ENCODE measurements around the gene OSBPL6.

The OSBPL6 gene

DNA sequence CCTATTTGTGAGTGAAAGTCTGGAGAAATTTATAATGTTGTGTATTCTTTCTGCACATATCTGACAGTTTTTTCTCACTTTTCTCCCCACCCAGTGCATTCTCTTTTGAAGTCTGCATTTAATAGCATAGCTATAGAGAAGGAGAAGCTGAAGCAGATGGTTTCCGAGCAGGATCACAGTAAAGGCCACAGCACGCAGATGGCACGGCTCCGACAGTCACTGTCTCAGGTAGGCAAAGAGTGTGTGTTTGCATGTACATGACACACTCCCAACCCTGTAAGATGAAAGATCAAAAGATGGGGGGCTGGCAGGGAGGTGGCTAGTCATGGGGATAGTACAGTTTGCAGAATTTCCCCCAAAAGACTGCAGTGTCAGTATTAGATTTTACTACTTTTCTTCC lies 167.3 kb downstream of the OSBPL6 start:
- no peak overlapping the region for H3K27ac ChIP-seq
- TF ChIP-seq Cebpa-rat (IDR thresholded peaks at IDR 0.05): no peak
- H3K9ac ChIP-seq: no peak overlapping the region
- no peaks in the 10 kb centered on the region for H3K4me1 ChIP-seq
- H3K27me3 ChIP-seq: no peaks in the 10 kb centered on the region
- no peaks in the 10 kb centered on the region for H3K36me3 ChIP-seq
- H3K9me3 ChIP-seq (replicated peaks in 1 of 11): peaks cover 9 to 28% (median 24%) of the 10 kb centered on the region in 11 experiments; a peak in 20 of 22 replicates
- H3K4me2 ChIP-seq: no peak overlapping the region
- no peaks in the 10 kb centered on the region for H4K20me1 ChIP-seq
- H3K4me3 ChIP-seq: no peak overlapping the region

DNA sequence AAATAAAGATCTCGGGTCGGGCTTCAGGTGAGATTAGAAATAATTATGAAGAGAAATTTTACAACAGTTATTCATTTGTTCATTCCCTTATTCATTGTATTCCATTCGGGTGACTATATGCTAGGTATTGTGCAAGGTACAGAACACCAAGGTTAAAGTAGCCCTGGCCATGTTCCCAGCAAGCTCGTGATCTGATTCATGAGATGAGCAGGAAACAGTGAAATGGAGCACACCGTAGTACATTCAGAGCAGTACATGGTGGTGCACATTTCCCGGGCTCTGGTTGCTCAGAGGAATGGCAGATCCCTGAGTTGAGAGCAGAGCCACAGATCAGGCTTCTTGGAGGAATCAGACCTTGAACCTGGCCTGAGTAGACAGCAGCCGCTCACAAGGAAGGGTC lies 168.9 kb downstream of the OSBPL6 start:
- H3K9ac ChIP-seq: no peak overlapping the region
- no peak for TF ChIP-seq Cebpa-rat (IDR thresholded peaks at IDR 0.05)
- H3K36me3 ChIP-seq: no peaks in the 10 kb centered on the region

DNA sequence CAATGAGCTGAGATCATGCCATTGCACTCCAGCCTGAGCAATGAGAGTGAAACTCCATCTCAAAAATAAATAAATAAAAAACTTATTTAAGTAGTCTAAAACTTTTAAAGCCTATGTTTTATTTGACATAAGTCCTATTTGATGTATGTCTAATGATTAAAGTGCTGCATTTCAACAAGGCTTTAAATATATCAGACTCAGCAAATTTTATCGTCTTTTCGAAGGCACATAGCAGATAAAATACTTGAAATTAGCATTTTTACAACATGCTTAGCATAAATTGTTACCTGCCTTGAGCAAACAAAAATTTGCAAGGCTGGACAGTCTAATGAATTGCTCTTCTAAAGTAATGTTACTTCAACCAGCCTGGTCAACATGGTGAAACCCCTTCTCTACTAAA lies 170.8 kb downstream of the OSBPL6 start:
- no peaks in the 10 kb centered on the region for H3K27me3 ChIP-seq
- no peaks in the 10 kb centered on the region for H3K9me3 ChIP-seq (replicated peaks in 1 of 11)
- no peak overlapping the region for H3K27ac ChIP-seq
- no peak overlapping the region for H3K4me3 ChIP-seq
- H4K20me1 ChIP-seq: no peaks in the 10 kb centered on the region
- no peaks in the 10 kb centered on the region for H3K4me1 ChIP-seq
- no peaks in the 10 kb centered on the region for H3K36me3 ChIP-seq
- no peak for TF ChIP-seq Cebpa-rat (IDR thresholded peaks at IDR 0.05)
- H3K4me2 ChIP-seq: no peak overlapping the region
- no peak overlapping the region for H3K9ac ChIP-seq

More for the DNA sequence above, 168.9 kb downstream of the OSBPL6 start:
- Histone ChIP-seq H3K4me1 (no peaks in the 10 kb centered on the region), H3K9me3 (replicated peaks in 1 of 11) (peaks cover 2 to 15% (median 12%) of the 10 kb centered on the region in 11 experiments; a peak in 18 of 22 replicates), H3K27me3 (no peaks in the 10 kb centered on the region), H3K4me3 (no peak overlapping the region), H3K27ac (no peak overlapping the region), H4K20me1 (no peaks in the 10 kb centered on the region), H3K4me2 (no peak overlapping the region)

DNA sequence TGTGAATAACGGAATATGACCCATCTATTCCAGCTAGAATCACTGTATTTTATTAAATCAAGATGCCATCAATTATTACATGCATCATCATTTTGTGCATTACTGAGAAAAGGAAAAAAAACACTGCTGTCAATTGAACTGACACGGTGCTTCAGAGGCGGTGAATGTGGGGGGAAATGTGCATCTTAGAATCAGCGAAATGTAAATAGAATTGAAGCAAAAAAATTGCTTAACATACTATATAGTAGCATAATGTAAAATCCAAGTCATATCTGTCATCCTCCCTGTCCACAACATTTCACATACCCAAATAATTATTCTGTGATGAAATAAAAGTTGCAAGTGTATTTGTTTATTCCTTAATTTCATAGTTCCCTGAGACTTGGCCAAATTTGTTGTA lies 172.1 kb downstream of the OSBPL6 start:
- H3K36me3 ChIP-seq: no peaks in the 10 kb centered on the region
- no peaks in the 10 kb centered on the region for H3K9me3 ChIP-seq (replicated peaks in 1 of 11)
- no peaks in the 10 kb centered on the region for H3K4me1 ChIP-seq
- no peak overlapping the region for H3K4me2 ChIP-seq
- no peak for TF ChIP-seq Cebpa-rat (IDR thresholded peaks at IDR 0.05)
- H3K9ac ChIP-seq: no peak overlapping the region
- no peaks in the 10 kb centered on the region for H4K20me1 ChIP-seq
- no peaks in the 10 kb centered on the region for H3K27me3 ChIP-seq
- no peak overlapping the region for H3K27ac ChIP-seq
- no peak overlapping the region for H3K4me3 ChIP-seq

DNA sequence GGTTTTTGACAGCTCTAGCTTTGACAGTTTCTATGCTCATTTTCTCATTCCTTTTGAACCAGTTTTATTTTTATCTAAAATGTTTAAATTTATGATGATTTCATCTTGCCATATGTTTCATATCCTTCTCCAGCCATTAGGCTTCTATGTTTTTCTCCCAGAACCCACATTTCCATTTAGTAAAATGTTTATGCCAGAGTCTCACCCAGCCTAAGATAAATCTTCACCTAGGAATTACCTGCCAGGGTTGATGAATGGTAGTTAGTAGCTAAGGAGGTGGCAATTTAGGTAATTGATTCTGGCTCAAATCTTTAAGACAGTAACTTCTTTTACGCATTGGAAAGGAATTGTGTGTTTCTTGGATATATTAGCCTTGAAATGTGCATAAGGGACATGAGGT lies 173.0 kb downstream of the OSBPL6 start:
- Histone ChIP-seq H3K36me3 (no peaks in the 10 kb centered on the region), H3K27ac (no peak overlapping the region)

GRCh38 chr2:178374865-178375264 lies 180.6 kb downstream of the OSBPL6 start:
- Histone ChIP-seq H3K27me3 (no peaks in the 10 kb centered on the region), H3K4me1 (0 out of 20 replicates have a peak, but pooled peaks cover 0 to 4% (median 0%) of the 10 kb centered on the region in 10 experiments), H3K9ac (no peak overlapping the region), H4K20me1 (no peaks in the 10 kb centered on the region), H3K36me3 (no peaks in the 10 kb centered on the region), H3K4me2 (no peak overlapping the region), H3K9me3 (replicated peaks in 1 of 11) (no peaks in the 10 kb centered on the region), H3K4me3 (no peak overlapping the region), H3K27ac (no peak overlapping the region)
- no peak for TF ChIP-seq Cebpa-rat (IDR thresholded peaks at IDR 0.05)

More for the DNA sequence above, 173.0 kb downstream of the OSBPL6 start:
- H3K4me2 ChIP-seq: no peak overlapping the region
- no peaks in the 10 kb centered on the region for H3K4me1 ChIP-seq
- H3K4me3 ChIP-seq: no peak overlapping the region
- H3K27me3 ChIP-seq: no peaks in the 10 kb centered on the region
- no peaks in the 10 kb centered on the region for H3K9me3 ChIP-seq (replicated peaks in 1 of 11)
- H4K20me1 ChIP-seq: no peaks in the 10 kb centered on the region
- no peak for TF ChIP-seq Cebpa-rat (IDR thresholded peaks at IDR 0.05)
- H3K9ac ChIP-seq: no peak overlapping the region

- Histone ChIP-seq H3K27ac (no peak overlapping the region), H3K4me3 (no peak overlapping the region), H3K9ac (no peak overlapping the region), H3K27me3 (no peaks in the 10 kb centered on the region), H3K4me2 (no peak overlapping the region), H4K20me1 (no peaks in the 10 kb centered on the region), H3K9me3 (replicated peaks in 1 of 11) (no peaks in the 10 kb centered on the region), H3K36me3 (no peaks in the 10 kb centered on the region), H3K4me1 (0 out of 20 replicates have a peak, but pooled peaks cover 0 to 4% (median 0%) of the 10 kb centered on the region in 10 experiments)
- no peak for TF ChIP-seq Cebpa-rat (IDR thresholded peaks at IDR 0.05)
Measured at GRCh38 chr2:178377046-178377445, 182.7 kb downstream of the OSBPL6 start.

DNA sequence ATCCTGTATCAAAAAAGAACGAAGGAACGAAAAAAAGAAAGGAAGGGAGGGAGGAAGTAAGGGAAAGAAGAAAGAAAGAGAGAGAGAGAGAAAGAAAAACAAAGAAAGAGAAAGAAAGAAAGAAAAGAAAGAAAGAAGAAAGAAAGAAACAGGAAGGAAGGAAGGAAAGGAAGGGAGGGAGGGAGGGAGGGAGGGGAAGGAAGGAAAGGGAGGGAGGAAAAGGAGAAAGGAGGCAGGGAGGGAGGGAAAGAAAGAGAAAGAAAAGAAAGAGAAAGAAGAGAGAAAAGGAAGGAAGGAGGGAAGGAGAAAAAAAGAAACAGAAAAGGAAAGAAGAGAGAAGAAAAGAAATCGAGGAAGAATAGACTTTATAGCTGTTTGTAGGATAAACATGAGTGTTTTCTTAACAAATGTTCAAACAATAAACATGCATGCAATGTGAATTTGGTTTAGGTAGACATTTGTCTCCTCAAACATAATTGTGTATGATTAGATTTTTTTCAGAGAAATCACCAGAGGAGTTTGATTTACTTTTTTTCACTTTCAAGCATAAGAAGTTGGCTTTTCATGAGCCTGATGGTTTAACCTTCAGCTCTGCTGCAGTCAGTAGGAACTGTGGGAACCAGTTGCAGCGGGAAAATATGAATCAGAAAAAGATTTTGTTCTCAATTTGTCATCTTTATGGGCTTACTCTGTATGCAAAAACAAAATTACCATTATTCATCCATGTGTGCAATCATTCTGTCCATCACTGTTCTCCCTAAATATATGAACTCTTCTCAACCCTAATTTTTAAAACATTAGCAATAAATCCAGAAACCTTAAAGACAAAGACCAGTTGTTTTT lies 185.1 kb downstream of the OSBPL6 start:
- TF ChIP-seq Cebpa-rat (IDR thresholded peaks at IDR 0.05): no peak
- Histone ChIP-seq H3K4me1 (0 out of 20 replicates have a peak, but pooled peaks cover 0 to 4% (median 0%) of the 10 kb centered on the region in 10 experiments), H4K20me1 (no peaks in the 10 kb centered on the region), H3K4me2 (no peak overlapping the region), H3K27me3 (no peaks in the 10 kb centered on the region), H3K27ac (no peak overlapping the region), H3K9me3 (replicated peaks in 1 of 11) (no peaks in the 10 kb centered on the region), H3K36me3 (no peaks in the 10 kb centered on the region), H3K4me3 (no peak overlapping the region), H3K9ac (no peak overlapping the region)

GRCh38 chr2:178380763-178381162 lies 186.5 kb downstream of the OSBPL6 start:
- no peak overlapping the region for H3K4me3 ChIP-seq
- H3K27ac ChIP-seq: no peak overlapping the region
- H3K27me3 ChIP-seq: no peaks in the 10 kb centered on the region
- no peaks in the 10 kb centered on the region for H4K20me1 ChIP-seq
- no peaks in the 10 kb centered on the region for H3K9me3 ChIP-seq (replicated peaks in 1 of 11)
- H3K9ac ChIP-seq: no peak overlapping the region
- no peak overlapping the region for H3K4me2 ChIP-seq
- 0 out of 20 replicates have a peak, but pooled peaks cover 0 to 4% (median 0%) of the 10 kb centered on the region in 10 experiments for H3K4me1 ChIP-seq
- TF ChIP-seq Cebpa-rat (IDR thresholded peaks at IDR 0.05): no peak
- H3K36me3 ChIP-seq: no peaks in the 10 kb centered on the region

GRCh38 chr2:178383718-178384117 lies 189.4 kb downstream of the OSBPL6 start:
- no peaks in the 10 kb centered on the region for H3K9me3 ChIP-seq (replicated peaks in 1 of 11)
- H3K4me2 ChIP-seq: no peak overlapping the region
- no peak overlapping the region for H3K9ac ChIP-seq
- no peaks in the 10 kb centered on the region for H3K27me3 ChIP-seq
- H3K4me1 ChIP-seq: no peaks in the 10 kb centered on the region
- no peak overlapping the region for H3K27ac ChIP-seq
- no peaks in the 10 kb centered on the region for H4K20me1 ChIP-seq
- no peak for TF ChIP-seq Cebpa-rat (IDR thresholded peaks at IDR 0.05)
- no peak overlapping the region for H3K4me3 ChIP-seq
- H3K36me3 ChIP-seq: no peaks in the 10 kb centered on the region

Measured in BLaER1 treated with 17β-estradiol and CSF1 and Interleukin-3, amounts not matched to agents 10 nM and 100 nM (cell line).